Measurements from ENCODE around the gene ABAT. TPM values are rescaled to one million over a fixed set of nuclear protein-coding genes. Genes with fewer than 3 reads are reported as not detected.

The ABAT gene
- total RNA-seq, 2 experiments from 2014 or later, result 2.0 to 6.7 TPM

DNA sequence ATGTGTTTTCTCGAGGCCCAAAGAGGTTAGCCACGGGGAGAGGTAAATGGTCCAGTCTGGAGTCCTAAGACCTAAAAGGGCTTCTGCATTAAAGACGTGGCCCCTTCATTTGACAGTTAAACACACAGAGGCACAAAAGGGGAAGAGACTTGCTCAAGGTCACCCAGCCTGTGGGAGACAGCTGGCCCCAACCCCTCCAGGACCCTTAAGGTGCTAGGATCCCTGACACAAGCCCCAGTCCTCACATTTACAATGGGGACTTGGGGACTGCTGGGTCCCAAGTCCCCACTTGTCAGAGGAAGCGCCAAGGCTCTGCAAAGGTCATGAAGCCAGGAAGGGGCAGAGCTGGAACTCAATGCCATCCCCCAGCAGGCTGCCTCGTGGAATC, 1.7 kb downstream of the ABAT start:
- Histone ChIP-seq H3K9me2 (ENCODE audit: insufficient read depth, low read length) (no peaks in the 10 kb centered on the region), H3K27ac (ENCODE audit: low read depth, low read length, poor library complexity, severe bottlenecking) (no peak overlapping the region), H3K9me3 (ENCODE audit: low read length) (no peaks in the 10 kb centered on the region), H3K4me3 (ENCODE audit: low read depth, low read length, poor library complexity, severe bottlenecking) (no peak overlapping the region), H3K4me2 (ENCODE audit: low read length) (no peak overlapping the region), H3K36me3 (ENCODE audit: insufficient read depth, low read length) (no peaks in the 10 kb centered on the region), H3K4me1 (ENCODE audit: insufficient read depth, low read length, poor library complexity, severe bottlenecking) (peaks cover 8% of the 10 kb centered on the region), H3K79me2 (ENCODE audit: insufficient read depth, low read depth, low read length) (no peaks in the 10 kb centered on the region), H2AFZ (ENCODE audit: low read length) (no peak overlapping the region), H4K20me1 (ENCODE audit: insufficient read depth, low read length) (no peaks in the 10 kb centered on the region)
- no peak for DNase-seq (ENCODE audit: low spot score)
- TF ChIP-seq EZH2phosphoT487 (IDR thresholded peaks at IDR 0.05; ENCODE audit: borderline replicate concordance, low read depth, low read length) (no peak), CTCF (conservative IDR thresholded peaks at IDR 0.05; ENCODE audit: low read length) (no peak)
- ChIA-PET POLR2A (interaction anchor here (0.6 kb wide), 1 partner anchor 11 kb away, joined by 3 read pairs; no protein-coding TSS in a partner anchor), CTCF (ENCODE audit: unreplicated experiment) (no interaction called here)
- intact Hi-C loops (cut with micrococcal nuclease; ENCODE audit: unreplicated experiment), result no loop called here
- BruUV-seq (replicated peaks), result no TSS peak

DNA sequence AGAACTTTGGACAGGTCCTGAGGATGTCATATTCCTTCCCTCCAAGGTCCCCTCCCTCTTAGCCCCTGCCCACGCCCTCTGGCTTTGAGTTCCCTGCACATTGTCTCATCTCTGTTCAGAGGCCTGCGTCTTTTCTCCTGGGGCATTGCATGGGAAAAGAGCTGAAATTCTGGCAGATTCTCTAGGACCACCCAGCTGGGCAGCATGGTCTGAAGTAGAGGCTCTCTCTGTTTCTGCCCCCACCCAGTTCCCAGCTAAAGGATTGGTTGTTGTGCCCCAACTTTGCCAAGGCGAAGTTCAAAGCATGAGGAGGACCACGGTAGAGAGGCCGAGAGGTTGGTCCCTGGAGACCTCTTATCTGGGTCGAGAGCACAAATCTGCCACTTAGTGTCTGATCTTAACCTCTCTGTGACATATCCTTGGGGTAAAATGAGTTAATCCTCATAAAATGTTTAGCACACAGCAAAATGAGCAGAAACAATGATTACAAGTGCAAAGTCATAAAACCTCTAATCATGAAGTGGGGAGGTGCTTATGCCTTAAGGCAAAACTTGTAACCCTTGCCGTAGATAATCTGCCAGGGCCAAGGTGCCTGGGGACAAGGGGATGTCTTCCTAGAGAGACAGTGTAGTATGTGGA, 2.4 kb downstream of the ABAT start:
- no peaks in the 10 kb centered on the region for H3K36me3 ChIP-seq (ENCODE audit: insufficient read depth, low read length)
- H3K9me3 ChIP-seq (ENCODE audit: low read length), result no peaks in the 10 kb centered on the region
- CTCF ChIA-PET (ENCODE audit: unreplicated experiment), result no interaction called here
- H4K20me1 ChIP-seq (ENCODE audit: insufficient read depth, low read length), result no peaks in the 10 kb centered on the region
- no peak overlapping the region for H3K4me2 ChIP-seq (ENCODE audit: low read length)
- intact Hi-C loops (cut with micrococcal nuclease; ENCODE audit: unreplicated experiment), result no loop called here
- no peak for DNase-seq (ENCODE audit: low spot score)
- BruUV-seq (replicated peaks), result no TSS peak
- no peak for TF ChIP-seq CTCF (conservative IDR thresholded peaks at IDR 0.05; ENCODE audit: low read length)
- no peak for TF ChIP-seq EZH2phosphoT487 (IDR thresholded peaks at IDR 0.05; ENCODE audit: borderline replicate concordance, low read depth, low read length)
- no peak overlapping the region for H3K4me3 ChIP-seq (ENCODE audit: low read depth, low read length, poor library complexity, severe bottlenecking)
- H3K79me2 ChIP-seq (ENCODE audit: insufficient read depth, low read depth, low read length), result no peaks in the 10 kb centered on the region
- H3K4me1 ChIP-seq (ENCODE audit: insufficient read depth, low read length, poor library complexity, severe bottlenecking), result peaks cover 8% of the 10 kb centered on the region
- no peak overlapping the region for H2AFZ ChIP-seq (ENCODE audit: low read length)
- H3K27ac ChIP-seq (ENCODE audit: low read depth, low read length, poor library complexity, severe bottlenecking), result no peak overlapping the region
- no peaks in the 10 kb centered on the region for H3K9me2 ChIP-seq (ENCODE audit: insufficient read depth, low read length)
- POLR2A ChIA-PET, result no interaction called here

GRCh38 chr16:8677481-8677880, 3.1 kb downstream of the ABAT start:
- no peak overlapping the region for H3K4me3 ChIP-seq (ENCODE audit: low read depth, low read length, poor library complexity, severe bottlenecking)
- no peaks in the 10 kb centered on the region for H3K9me2 ChIP-seq (ENCODE audit: insufficient read depth, low read length)
- ChIA-PET CTCF (ENCODE audit: unreplicated experiment) (no interaction called here), POLR2A (no interaction called here)
- H3K4me1 ChIP-seq (ENCODE audit: insufficient read depth, low read length, poor library complexity, severe bottlenecking), result peaks cover 8% of the 10 kb centered on the region
- no peak for DNase-seq (ENCODE audit: low spot score)
- no peaks in the 10 kb centered on the region for H3K79me2 ChIP-seq (ENCODE audit: insufficient read depth, low read depth, low read length)
- no peaks in the 10 kb centered on the region for H4K20me1 ChIP-seq (ENCODE audit: insufficient read depth, low read length)
- H2AFZ ChIP-seq (ENCODE audit: low read length), result no peak overlapping the region
- H3K36me3 ChIP-seq (ENCODE audit: insufficient read depth, low read length), result no peaks in the 10 kb centered on the region
- intact Hi-C loops (cut with micrococcal nuclease; ENCODE audit: unreplicated experiment), result no loop called here
- no peak overlapping the region for H3K4me2 ChIP-seq (ENCODE audit: low read length)
- H3K27ac ChIP-seq (ENCODE audit: low read depth, low read length, poor library complexity, severe bottlenecking), result no peak overlapping the region
- no peaks in the 10 kb centered on the region for H3K9me3 ChIP-seq (ENCODE audit: low read length)
- TF ChIP-seq CTCF (conservative IDR thresholded peaks at IDR 0.05; ENCODE audit: low read length) (no peak), EZH2phosphoT487 (IDR thresholded peaks at IDR 0.05; ENCODE audit: borderline replicate concordance, low read depth, low read length) (no peak)
- no TSS peak for BruUV-seq (replicated peaks)

Data from OCI-LY7 (cell line).